Effector memory CD4-positive, alpha-beta T cell (primary cell): ENCODE results near the gene CDC27.
"Not testable (repeated sequence)": the region's sequence is repeated elsewhere in the genome, so short reads cannot be mapped to it uniquely, and the experiment has no call there.

Source experiments
- DNase-seq, 3 donors: peaks; one replicate each; pipeline ENCODE4 v3.0.0-alpha.2; 2020
- H3K27ac ChIP-seq: 2 replicates; pipeline ENCODE4 v1.7.0; 2013; ENCODE audit warnings: mild to moderate bottlenecking, low read length, moderate library complexity; ENCODE audit not compliant: insufficient read depth, poor library complexity, severe bottlenecking
- H3K27me3 ChIP-seq: replicated peaks from 2 replicates; pipeline ENCODE4 v1.7.0; 2013; ENCODE audit warnings: mild to moderate bottlenecking, low read length; ENCODE audit not compliant: insufficient read depth, control insufficient read depth, poor library complexity, severe bottlenecking
- H3K36me3 ChIP-seq: 2 replicates; pipeline ENCODE4 v1.7.0; 2013; ENCODE audit warnings: mild to moderate bottlenecking, low read length, moderate library complexity; ENCODE audit not compliant: control insufficient read depth, insufficient read depth
- H3K4me1 ChIP-seq: 2 replicates; pipeline ENCODE4 v1.7.0; 2013; ENCODE audit warnings: low read length, mild to moderate bottlenecking; ENCODE audit not compliant: control insufficient read depth, insufficient read depth, poor library complexity, severe bottlenecking
- H3K4me3 ChIP-seq: 2 replicates; pipeline ENCODE4 v1.7.0; 2013; ENCODE audit warnings: low read length, low read depth, mild to moderate bottlenecking; ENCODE audit not compliant: insufficient read depth, poor library complexity, severe bottlenecking
- H3K9me3 ChIP-seq: 2 replicates; pipeline ENCODE4 v1.7.0; 2013; ENCODE audit warnings: mild to moderate bottlenecking, low read length, moderate library complexity; ENCODE audit not compliant: control insufficient read depth

Gene CDC27

GRCh38 chr17:47220531-47220999 lies 31.5 kb upstream of the CDC27 start:
- Histone ChIP-seq H3K4me3 (no peak overlapping the region), H3K36me3 (no peaks in the 10 kb centered on the region), H3K27ac (no peak overlapping the region), H3K4me1 (peaks cover 7% of the 10 kb centered on the region), H3K9me3 (no peaks in the 10 kb centered on the region), H3K27me3 (no peaks in the 10 kb centered on the region)
- no peak for DNase-seq

- H3K27me3 ChIP-seq = no peaks in the 10 kb centered on the region
- peaks cover 7% of the 10 kb centered on the region for H3K4me1 ChIP-seq
- no peaks in the 10 kb centered on the region for H3K36me3 ChIP-seq
- no peak overlapping the region for H3K4me3 ChIP-seq
- H3K9me3 ChIP-seq = no peaks in the 10 kb centered on the region
- no peak overlapping the region for H3K27ac ChIP-seq
- DNase-seq = no peak
These were observed 30.8 kb upstream of the CDC27 start for GRCh38 chr17:47219621-47220475.

GRCh38 chr17:47218896-47219430 lies 29.9 kb upstream of the CDC27 start:
- H3K27ac ChIP-seq = no peak overlapping the region
- H3K4me3 ChIP-seq = no peak overlapping the region
- no peaks in the 10 kb centered on the region for H3K27me3 ChIP-seq
- no peaks in the 10 kb centered on the region for H3K36me3 ChIP-seq
- DNase-seq = no peak
- H3K4me1 ChIP-seq = peaks cover 7% of the 10 kb centered on the region
- H3K9me3 ChIP-seq = no peaks in the 10 kb centered on the region

- H3K4me1 ChIP-seq, H3K27ac ChIP-seq, H3K9me3 ChIP-seq, H3K36me3 ChIP-seq, DNase-seq, H3K27me3 ChIP-seq, H3K4me3 ChIP-seq: not testable (repeated sequence)
These were observed 28.2 kb upstream of the CDC27 start for GRCh38 chr17:47217279-47217678.

- not testable (repeated sequence) for H3K36me3 ChIP-seq, H3K4me3 ChIP-seq, H3K9me3 ChIP-seq, H3K27me3 ChIP-seq, H3K4me1 ChIP-seq, DNase-seq, H3K27ac ChIP-seq
These were observed 27.7 kb upstream of the CDC27 start for GRCh38 chr17:47216821-47217220.

- no peak for DNase-seq
- no peaks in the 10 kb centered on the region for H3K9me3 ChIP-seq
- H3K27me3 ChIP-seq = no peaks in the 10 kb centered on the region
- H3K36me3 ChIP-seq = no peaks in the 10 kb centered on the region
- peaks cover 3% of the 10 kb centered on the region for H3K4me1 ChIP-seq
- no peak overlapping the region for H3K4me3 ChIP-seq
- H3K27ac ChIP-seq = no peak overlapping the region
These were observed 25.8 kb upstream of the CDC27 start for GRCh38 chr17:47214931-47215330.

GRCh38 chr17:47213540-47213939 lies 24.4 kb upstream of the CDC27 start:
- Histone ChIP-seq H3K4me1 (no peaks in the 10 kb centered on the region), H3K27ac (no peak overlapping the region), H3K9me3 (no peaks in the 10 kb centered on the region), H3K36me3 (no peaks in the 10 kb centered on the region), H3K27me3 (no peaks in the 10 kb centered on the region), H3K4me3 (no peak overlapping the region)
- DNase-seq = no peak

- H3K27me3 ChIP-seq = no peaks in the 10 kb centered on the region
- no peak for DNase-seq
- peaks cover 4% of the 10 kb centered on the region for H3K4me1 ChIP-seq
- H3K9me3 ChIP-seq = no peaks in the 10 kb centered on the region
- H3K4me3 ChIP-seq = no peak overlapping the region
- no peaks in the 10 kb centered on the region for H3K36me3 ChIP-seq
- no peak overlapping the region for H3K27ac ChIP-seq
These were observed 23.4 kb upstream of the CDC27 start for GRCh38 chr17:47212458-47212857.

- H3K4me3 ChIP-seq = no peak overlapping the region
- no peaks in the 10 kb centered on the region for H3K36me3 ChIP-seq
- H3K27ac ChIP-seq = no peak overlapping the region
- no peaks in the 10 kb centered on the region for H3K9me3 ChIP-seq
- DNase-seq = no peak
- H3K4me1 ChIP-seq = peaks cover 20% of the 10 kb centered on the region
- no peaks in the 10 kb centered on the region for H3K27me3 ChIP-seq
These were observed 21.7 kb upstream of the CDC27 start for GRCh38 chr17:47210779-47211178.

- Histone ChIP-seq H3K27me3 (no peaks in the 10 kb centered on the region), H3K4me1 (peaks cover 24% of the 10 kb centered on the region), H3K4me3 (no peak overlapping the region), H3K36me3 (no peaks in the 10 kb centered on the region), H3K9me3 (no peaks in the 10 kb centered on the region), H3K27ac (no peak overlapping the region)
- no peak for DNase-seq
These were observed 21.0 kb upstream of the CDC27 start for GRCh38 chr17:47210105-47210504.
